ENCODE results near the gene HOXA1. TPM values are rescaled to one million over a fixed set of nuclear protein-coding genes. Genes with fewer than 3 reads are reported as not detected.

Gene HOXA1
- total and polyA plus RNA-seq, 2 of the 8 experiments (the other 6 are each of a cell fraction or from before 2014, with no cell fraction given) = not detected

DNA sequence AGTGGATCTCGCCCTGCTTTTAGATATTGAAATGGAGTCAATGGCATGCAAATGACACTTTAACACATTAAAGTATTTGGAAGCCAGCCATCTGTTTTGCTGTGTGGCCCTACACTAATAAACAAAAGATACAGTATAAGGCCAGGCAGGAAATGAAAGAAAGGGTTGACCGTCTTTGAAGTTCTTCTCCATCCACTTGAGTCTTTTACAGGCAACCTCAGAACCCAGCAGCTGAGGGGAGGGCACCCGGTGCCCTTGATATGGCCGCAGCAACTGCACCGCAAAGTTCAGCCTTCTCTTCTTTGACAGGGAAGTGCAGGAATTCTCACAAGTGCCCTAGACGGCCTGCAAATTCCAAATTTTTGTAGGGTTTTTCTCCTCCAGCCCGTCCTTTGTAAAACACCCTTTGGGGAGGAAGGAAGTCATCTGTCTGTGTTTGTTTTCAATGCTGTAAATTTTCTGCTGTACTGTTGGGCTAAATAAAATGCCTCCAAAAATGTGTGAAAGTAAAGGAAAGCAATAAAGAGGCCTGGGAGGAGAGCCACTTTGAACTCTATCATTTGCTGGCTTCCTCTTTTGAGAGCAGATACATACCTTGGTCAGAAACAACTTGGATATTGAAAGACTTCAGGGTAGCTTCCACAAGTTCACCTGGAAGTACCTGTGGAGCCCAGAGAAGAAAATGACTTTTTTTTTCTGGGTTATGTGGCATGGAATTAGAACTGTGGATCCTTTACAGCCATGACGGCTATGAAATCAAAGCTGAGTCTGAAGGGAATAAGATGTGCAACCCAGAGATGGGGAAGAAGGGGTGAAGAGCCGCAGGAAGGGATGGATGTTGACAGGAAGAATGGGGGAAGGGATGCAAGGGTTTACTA, 3.6 kb downstream of the HOXA1 start (continued):
- TF ChIP-seq RFX5 (IDR thresholded peaks at IDR 0.05; ENCODE audit: borderline replicate concordance, low read depth, low read length) = no peak
- no peak for TF ChIP-seq KDM5A (IDR thresholded peaks at IDR 0.05; ENCODE audit: low read length)
- no peak for TF ChIP-seq MAFK (IDR thresholded peaks at IDR 0.05; ENCODE audit: low read depth, low read length)
- TF ChIP-seq GABPA (IDR thresholded peaks at IDR 0.05; ENCODE audit: borderline replicate concordance, insufficient read depth, low read length) = no peak
- no peak for TF ChIP-seq PHF8 (conservative IDR thresholded peaks at IDR 0.05; ENCODE audit: low read depth, low read length)
- no peak for TF ChIP-seq CBX8 (IDR thresholded peaks at IDR 0.05; ENCODE audit: borderline replicate concordance, low read depth, low read length)
